Liver (tissue), 9 donors: ENCODE measurements around the gene EFCC1. TPM values are rescaled to one million over a fixed set of nuclear protein-coding genes. Genes with fewer than 3 reads are reported as not detected.

ENCODE experiments used
- DNase-seq: peaks from one replicate; pipeline ENCODE4 v3.0.0-alpha.2; 2017; ENCODE audit warnings: low spot score
- H3K27ac ChIP-seq, 2 donors: one replicate each; pipeline ENCODE4 v1.7.0; 2013; ENCODE audit warnings: inconsistent platforms in 2 of 2, low read length in 2 of 2, control low read depth in 1 of 2, low read depth in 1 of 2, mild to moderate bottlenecking in 1 of 2
- H3K27me3 ChIP-seq, 4 donors: one replicate each; pipeline versions ENCODE4 v1.6.1 to v1.7.0; 2013; ENCODE audit warnings: low read length in 3 of 4, inconsistent platforms in 1 of 4, mild to moderate bottlenecking in 1 of 4, moderate library complexity in 1 of 4; ENCODE audit not compliant: control insufficient read depth in 4 of 4, insufficient read depth in 4 of 4
- H3K36me3 ChIP-seq, 4 donors: one replicate each; pipeline versions ENCODE4 v1.6.1 to v1.7.0; 2013; ENCODE audit warnings: low read length in 3 of 4, mild to moderate bottlenecking in 3 of 4, low read depth in 1 of 4, moderate library complexity in 1 of 4; ENCODE audit not compliant: control insufficient read depth in 4 of 4, insufficient read depth in 3 of 4
- H3K4me1 ChIP-seq, 4 donors: one replicate each; pipeline versions ENCODE4 v1.6.1 to v1.7.0; 2013; ENCODE audit warnings: low read length in 3 of 4, mild to moderate bottlenecking in 3 of 4, moderate library complexity in 1 of 4; ENCODE audit not compliant: control insufficient read depth in 4 of 4, insufficient read depth in 4 of 4
- H3K4me3 ChIP-seq, 3 donors: one replicate each; pipeline versions ENCODE4 v1.6.1 to v1.7.0; 2013; ENCODE audit warnings: low read length in 3 of 3, control low read depth in 1 of 3, low read depth in 1 of 3, mild to moderate bottlenecking in 1 of 3
- H3K9ac ChIP-seq, 2 donors: one replicate each; pipeline ENCODE4 v1.7.0; 2013; ENCODE audit warnings: low read length in 2 of 2, mild to moderate bottlenecking in 2 of 2, moderate library complexity in 2 of 2, control low read depth in 1 of 2, low read depth in 1 of 2
- H3K9me3 ChIP-seq, 4 donors: one replicate each; pipeline versions ENCODE4 v1.6.1 to v1.7.0; 2013; ENCODE audit warnings: low read length in 3 of 4; ENCODE audit not compliant: control insufficient read depth in 4 of 4
- EGR1 ChIP-seq, 2 donors: IDR thresholded peaks; 2 replicates each; pipeline ENCODE4 v1.6.1; 2016 to 2018; ENCODE audit warnings: antibody characterized with exemption in 2 of 2, low read depth in 2 of 2
- FOXA1 ChIP-seq: IDR thresholded peaks from 2 replicates; pipeline ENCODE4 v1.6.1; 2016; ENCODE audit warnings: antibody characterized with exemption
- FOXA2 ChIP-seq: IDR thresholded peaks from 2 replicates; pipeline ENCODE4 v1.6.1; 2016; ENCODE audit warnings: antibody characterized with exemption
- HNF4G ChIP-seq: IDR thresholded peaks from 2 replicates; pipeline ENCODE4 v1.6.1; 2016; ENCODE audit warnings: antibody characterized with exemption
- JUND ChIP-seq, 2 donors: IDR thresholded peaks; 2 replicates each; pipeline ENCODE4 v1.6.1; 2016; ENCODE audit warnings: antibody characterized with exemption in 2 of 2
- NR2F2 ChIP-seq: IDR thresholded peaks from 2 replicates; pipeline ENCODE4 v1.6.1; 2016; ENCODE audit warnings: antibody characterized with exemption
- RAD21 ChIP-seq, 2 donors: IDR thresholded peaks; 2 replicates each; pipeline ENCODE4 v1.6.1; 2016; ENCODE audit warnings: antibody characterized with exemption in 2 of 2, mild to moderate bottlenecking in 2 of 2
- RXRA ChIP-seq, 2 donors: IDR thresholded peaks; 2 replicates each; pipeline ENCODE4 v1.6.1; 2017 to 2018; ENCODE audit warnings: antibody characterized with exemption in 2 of 2, mild to moderate bottlenecking in 1 of 2
- SP1 ChIP-seq: IDR thresholded peaks from 2 replicates; pipeline ENCODE4 v1.6.1; 2018; ENCODE audit warnings: antibody characterized with exemption, mild to moderate bottlenecking
- TAF1 ChIP-seq: conservative IDR thresholded peaks from 2 replicates; pipeline ENCODE4 v1.6.1; 2016; ENCODE audit warnings: antibody characterized with exemption, mild to moderate bottlenecking
- WGBS: extraction: QIAGEN DNeasy Blood & Tissue Kit; methylation state at CpG from one replicate; pipeline ENCODE4 v1.1.7; 2013; 5-methylcytosine and 5-hydroxymethylcytosine counted together
- polyA plus RNA-seq, 2 donors: library from polyadenylated mRNA; stranded (reverse) in 1 of 2; unstranded in 1 of 2; fragments of 200-250 nt in 1 of 2; fragments of >200 nt in 1 of 2; fragmentation: Nextera tagmentation in 1 of 2; extraction: Ambion mirVana in 1 of 2; gene quantifications; one replicate each; pipeline versions ENCODE4 v1.2.1 to v1.2.3, GENCODE V29; 2013 to 2015
- total RNA-seq, 2 donors: library from RNA; depleted of rRNA; stranded (reverse); fragments of >200 nt; gene quantifications; one replicate each; pipeline ENCODE4 v1.2.3, GENCODE V29; 2014
- TF ChIP-seq, protein P1 (sequence below): IDR thresholded peaks from 2 replicates; pipeline ENCODE4 v1.6.1; 2016; ENCODE audit warnings: antibody characterized with exemption
- TF ChIP-seq, protein P2 (sequence below): IDR thresholded peaks from 2 replicates; pipeline ENCODE4 v1.6.1; 2016; ENCODE audit warnings: antibody characterized with exemption
- TF ChIP-seq, protein P3 (sequence below): IDR thresholded peaks from 2 replicates; pipeline ENCODE4 v1.6.1; 2016; ENCODE audit warnings: antibody characterized with exemption
- TF ChIP-seq, protein P4 (sequence below): IDR thresholded peaks from 2 replicates; pipeline ENCODE4 v1.6.1; 2016; ENCODE audit warnings: antibody characterized with exemption, mild to moderate bottlenecking
- donor health status: healthy.
- donor health status: healthy.
- donor health status: healthy.
- donor health status: healthy.
- donor health status: healthy.

Gene EFCC1
- total and polyA plus RNA-seq, 4 donors = 0.08 to 1.0 (median 0.24) TPM

DNA sequence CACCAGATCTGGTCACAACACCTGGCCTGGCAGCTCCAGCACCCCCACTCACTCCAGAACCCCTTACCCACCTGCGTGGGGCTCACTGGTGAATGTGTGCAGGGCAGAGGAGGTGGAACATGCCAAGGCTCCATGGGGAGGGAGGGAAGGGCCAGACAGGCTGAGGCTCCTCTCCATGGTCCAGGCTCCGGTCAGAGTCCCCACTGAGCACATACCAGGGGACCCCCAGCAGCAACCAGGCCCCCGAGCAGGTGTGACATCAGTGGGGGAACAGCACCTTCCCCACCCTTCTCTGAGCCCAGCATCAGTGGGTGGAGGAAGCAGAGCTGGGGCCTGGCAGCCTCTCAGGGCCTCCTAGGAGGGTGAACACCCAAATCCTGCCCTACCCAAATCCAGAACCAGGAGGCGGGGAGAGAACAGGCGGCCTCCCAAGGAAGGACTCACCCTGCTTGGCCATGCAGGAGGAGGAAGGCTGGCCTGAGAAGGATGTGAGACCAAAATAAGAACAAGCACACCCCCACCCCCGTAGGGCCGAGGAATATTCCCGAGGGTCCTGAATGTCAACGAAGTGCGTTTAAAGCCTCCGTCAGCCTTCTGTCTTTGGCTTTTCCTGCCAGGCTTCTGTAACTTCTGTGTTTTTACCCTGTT lies 58.3 kb downstream of the EFCC1 start:
- Histone ChIP-seq H3K4me1 (peaks cover 2 to 11% (median 10%) of the 10 kb centered on the region in 4 donors), H3K27me3 (no peaks in the 10 kb centered on the region), H3K27ac (no peak overlapping the region), H3K9ac (no peak overlapping the region), H3K36me3 (no peaks in the 10 kb centered on the region), H3K9me3 (no peaks in the 10 kb centered on the region), H3K4me3 (no peak overlapping the region)
- DNase-seq = no peak
- no peak for TF ChIP-seq RAD21 (IDR thresholded peaks at IDR 0.05)
- TF ChIP-seq FOXA1 = no peak
- TF ChIP-seq RXRA (IDR thresholded peaks at IDR 0.05) = no peak
- no peak for TF ChIP-seq NR2F2
- TF ChIP-seq TAF1 = no peak
- WGBS = 92% methylated on average over 11 of the region's 11 CpGs

DNA sequence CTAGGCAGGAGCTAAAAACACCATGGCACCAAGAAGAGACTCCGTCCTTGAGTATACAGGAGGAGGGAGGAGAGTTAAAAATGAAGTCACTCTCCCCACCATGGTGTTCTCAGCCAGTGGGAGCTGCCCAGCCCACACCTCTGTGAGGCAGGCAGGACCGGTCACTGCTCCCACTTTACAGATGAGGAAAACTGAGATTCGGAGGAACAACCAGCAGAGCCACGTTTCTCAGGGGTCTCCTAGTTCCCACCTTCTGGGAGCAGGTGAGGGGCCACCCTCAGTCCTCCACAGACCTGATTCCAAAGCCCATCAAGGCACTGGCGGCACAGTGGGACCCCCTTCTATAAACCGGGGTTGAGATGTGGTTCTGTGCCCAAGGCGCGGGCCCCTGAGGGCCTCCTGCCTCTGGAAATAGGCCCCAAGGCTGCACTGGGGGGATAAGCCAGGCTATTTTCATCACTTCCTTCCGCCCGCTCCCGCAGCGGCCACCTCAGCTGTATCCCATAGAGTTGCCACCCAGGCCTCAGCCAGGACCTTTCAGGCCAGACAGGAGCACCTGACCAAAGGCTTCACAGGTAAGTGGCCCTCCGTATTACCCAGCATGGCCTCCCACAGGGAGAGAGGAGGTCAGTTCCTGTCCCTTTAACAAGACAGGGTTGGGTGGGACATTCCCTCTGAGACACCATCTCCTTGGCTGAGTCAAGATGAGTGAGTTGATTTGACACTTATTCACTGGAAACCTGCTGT lies 59.3 kb downstream of the EFCC1 start, which contains the start of gene GP9:
Gene GP9 (plus strand): TSS at position 504 of the 747 bp plus-strand sequence. CDS start 961 bp downstream, outside the sequence.
- Histone ChIP-seq H3K9ac (no peak within 1 kb of the TSS), H3K4me3 (no peak within 1 kb of the TSS), H3K9me3 (no peaks in the 10 kb centered on the region), H3K4me1 (peaks cover 2 to 11% (median 10%) of the 10 kb centered on the region in 4 donors), H3K27me3 (no peaks in the 10 kb centered on the region), H3K27ac (no peak within 1 kb of the TSS), H3K36me3 (no peaks in the 10 kb centered on the region)
- DNase-seq = no peak
- TF ChIP-seq FOXA2 (no peak), RXRA (IDR thresholded peaks at IDR 0.05) (no peak), EGR1 (IDR thresholded peaks at IDR 0.05; ENCODE audit: low read depth in 2 of 2) (no peak), RAD21 (IDR thresholded peaks at IDR 0.05) (no peak), NR2F2 (no peak), FOXA1 (no peak), JUND (IDR thresholded peaks at IDR 0.05) (no peak), HNF4G (no peak), SP1 (no peak)
- TF ChIP-seq, protein P1, sequence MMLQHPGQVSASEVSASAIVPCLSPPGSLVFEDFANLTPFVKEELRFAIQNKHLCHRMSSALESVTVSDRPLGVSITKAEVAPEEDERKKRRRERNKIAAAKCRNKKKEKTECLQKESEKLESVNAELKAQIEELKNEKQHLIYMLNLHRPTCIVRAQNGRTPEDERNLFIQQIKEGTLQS = no peak
- TF ChIP-seq, protein P2, sequence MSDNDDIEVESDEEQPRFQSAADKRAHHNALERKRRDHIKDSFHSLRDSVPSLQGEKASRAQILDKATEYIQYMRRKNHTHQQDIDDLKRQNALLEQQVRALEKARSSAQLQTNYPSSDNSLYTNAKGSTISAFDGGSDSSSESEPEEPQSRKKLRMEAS = no peak
- TF ChIP-seq, protein P3, sequence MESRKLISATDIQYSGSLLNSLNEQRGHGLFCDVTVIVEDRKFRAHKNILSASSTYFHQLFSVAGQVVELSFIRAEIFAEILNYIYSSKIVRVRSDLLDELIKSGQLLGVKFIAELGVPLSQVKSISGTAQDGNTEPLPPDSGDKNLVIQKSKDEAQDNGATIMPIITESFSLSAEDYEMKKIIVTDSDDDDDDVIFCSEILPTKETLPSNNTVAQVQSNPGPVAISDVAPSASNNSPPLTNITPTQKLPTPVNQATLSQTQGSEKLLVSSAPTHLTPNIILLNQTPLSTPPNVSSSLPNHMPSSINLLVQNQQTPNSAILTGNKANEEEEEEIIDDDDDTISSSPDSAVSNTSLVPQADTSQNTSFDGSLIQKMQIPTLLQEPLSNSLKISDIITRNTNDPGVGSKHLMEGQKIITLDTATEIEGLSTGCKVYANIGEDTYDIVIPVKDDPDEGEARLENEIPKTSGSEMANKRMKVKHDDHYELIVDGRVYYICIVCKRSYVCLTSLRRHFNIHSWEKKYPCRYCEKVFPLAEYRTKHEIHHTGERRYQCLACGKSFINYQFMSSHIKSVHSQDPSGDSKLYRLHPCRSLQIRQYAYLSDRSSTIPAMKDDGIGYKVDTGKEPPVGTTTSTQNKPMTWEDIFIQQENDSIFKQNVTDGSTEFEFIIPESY = no peak
- TF ChIP-seq, protein P4, sequence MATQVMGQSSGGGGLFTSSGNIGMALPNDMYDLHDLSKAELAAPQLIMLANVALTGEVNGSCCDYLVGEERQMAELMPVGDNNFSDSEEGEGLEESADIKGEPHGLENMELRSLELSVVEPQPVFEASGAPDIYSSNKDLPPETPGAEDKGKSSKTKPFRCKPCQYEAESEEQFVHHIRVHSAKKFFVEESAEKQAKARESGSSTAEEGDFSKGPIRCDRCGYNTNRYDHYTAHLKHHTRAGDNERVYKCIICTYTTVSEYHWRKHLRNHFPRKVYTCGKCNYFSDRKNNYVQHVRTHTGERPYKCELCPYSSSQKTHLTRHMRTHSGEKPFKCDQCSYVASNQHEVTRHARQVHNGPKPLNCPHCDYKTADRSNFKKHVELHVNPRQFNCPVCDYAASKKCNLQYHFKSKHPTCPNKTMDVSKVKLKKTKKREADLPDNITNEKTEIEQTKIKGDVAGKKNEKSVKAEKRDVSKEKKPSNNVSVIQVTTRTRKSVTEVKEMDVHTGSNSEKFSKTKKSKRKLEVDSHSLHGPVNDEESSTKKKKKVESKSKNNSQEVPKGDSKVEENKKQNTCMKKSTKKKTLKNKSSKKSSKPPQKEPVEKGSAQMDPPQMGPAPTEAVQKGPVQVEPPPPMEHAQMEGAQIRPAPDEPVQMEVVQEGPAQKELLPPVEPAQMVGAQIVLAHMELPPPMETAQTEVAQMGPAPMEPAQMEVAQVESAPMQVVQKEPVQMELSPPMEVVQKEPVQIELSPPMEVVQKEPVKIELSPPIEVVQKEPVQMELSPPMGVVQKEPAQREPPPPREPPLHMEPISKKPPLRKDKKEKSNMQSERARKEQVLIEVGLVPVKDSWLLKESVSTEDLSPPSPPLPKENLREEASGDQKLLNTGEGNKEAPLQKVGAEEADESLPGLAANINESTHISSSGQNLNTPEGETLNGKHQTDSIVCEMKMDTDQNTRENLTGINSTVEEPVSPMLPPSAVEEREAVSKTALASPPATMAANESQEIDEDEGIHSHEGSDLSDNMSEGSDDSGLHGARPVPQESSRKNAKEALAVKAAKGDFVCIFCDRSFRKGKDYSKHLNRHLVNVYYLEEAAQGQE = no peak
- 81% methylated on average over 13 of the region's 13 CpGs for WGBS
